Measurements from ENCODE around the gene ADAMTS19.

Gene ADAMTS19

DNA sequence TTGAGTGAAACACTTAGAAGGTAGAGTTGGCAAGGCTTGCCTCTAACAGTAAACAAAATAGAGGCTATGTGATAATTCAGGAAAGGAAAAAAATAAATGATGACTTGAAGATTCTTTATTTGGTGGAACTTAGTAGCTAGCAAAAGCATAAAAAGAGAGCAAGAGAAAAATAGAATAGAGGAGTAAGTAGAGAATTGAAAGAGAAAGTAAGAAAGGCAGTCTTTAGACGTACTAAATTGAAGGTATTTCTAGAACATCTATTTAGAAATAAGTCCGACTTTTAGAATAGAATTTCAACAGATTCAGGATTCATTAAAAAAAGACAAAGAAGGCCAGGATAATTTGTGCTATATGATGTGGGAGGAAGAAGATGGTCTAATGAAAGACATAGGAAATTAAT lies 159.7 kb downstream of the ADAMTS19 start (continued):
- TF ChIP-seq, protein P1, sequence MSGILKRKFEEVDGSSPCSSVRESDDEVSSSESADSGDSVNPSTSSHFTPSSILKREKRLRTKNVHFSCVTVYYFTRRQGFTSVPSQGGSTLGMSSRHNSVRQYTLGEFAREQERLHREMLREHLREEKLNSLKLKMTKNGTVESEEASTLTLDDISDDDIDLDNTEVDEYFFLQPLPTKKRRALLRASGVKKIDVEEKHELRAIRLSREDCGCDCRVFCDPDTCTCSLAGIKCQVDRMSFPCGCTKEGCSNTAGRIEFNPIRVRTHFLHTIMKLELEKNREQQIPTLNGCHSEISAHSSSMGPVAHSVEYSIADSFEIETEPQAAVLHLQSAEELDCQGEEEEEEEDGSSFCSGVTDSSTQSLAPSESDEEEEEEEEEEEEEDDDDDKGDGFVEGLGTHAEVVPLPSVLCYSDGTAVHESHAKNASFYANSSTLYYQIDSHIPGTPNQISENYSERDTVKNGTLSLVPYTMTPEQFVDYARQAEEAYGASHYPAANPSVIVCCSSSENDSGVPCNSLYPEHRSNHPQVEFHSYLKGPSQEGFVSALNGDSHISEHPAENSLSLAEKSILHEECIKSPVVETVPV (CRISPR knock-in tag; IDR thresholded peaks at IDR 0.05), result no peak
- TF ChIP-seq, protein P2, sequence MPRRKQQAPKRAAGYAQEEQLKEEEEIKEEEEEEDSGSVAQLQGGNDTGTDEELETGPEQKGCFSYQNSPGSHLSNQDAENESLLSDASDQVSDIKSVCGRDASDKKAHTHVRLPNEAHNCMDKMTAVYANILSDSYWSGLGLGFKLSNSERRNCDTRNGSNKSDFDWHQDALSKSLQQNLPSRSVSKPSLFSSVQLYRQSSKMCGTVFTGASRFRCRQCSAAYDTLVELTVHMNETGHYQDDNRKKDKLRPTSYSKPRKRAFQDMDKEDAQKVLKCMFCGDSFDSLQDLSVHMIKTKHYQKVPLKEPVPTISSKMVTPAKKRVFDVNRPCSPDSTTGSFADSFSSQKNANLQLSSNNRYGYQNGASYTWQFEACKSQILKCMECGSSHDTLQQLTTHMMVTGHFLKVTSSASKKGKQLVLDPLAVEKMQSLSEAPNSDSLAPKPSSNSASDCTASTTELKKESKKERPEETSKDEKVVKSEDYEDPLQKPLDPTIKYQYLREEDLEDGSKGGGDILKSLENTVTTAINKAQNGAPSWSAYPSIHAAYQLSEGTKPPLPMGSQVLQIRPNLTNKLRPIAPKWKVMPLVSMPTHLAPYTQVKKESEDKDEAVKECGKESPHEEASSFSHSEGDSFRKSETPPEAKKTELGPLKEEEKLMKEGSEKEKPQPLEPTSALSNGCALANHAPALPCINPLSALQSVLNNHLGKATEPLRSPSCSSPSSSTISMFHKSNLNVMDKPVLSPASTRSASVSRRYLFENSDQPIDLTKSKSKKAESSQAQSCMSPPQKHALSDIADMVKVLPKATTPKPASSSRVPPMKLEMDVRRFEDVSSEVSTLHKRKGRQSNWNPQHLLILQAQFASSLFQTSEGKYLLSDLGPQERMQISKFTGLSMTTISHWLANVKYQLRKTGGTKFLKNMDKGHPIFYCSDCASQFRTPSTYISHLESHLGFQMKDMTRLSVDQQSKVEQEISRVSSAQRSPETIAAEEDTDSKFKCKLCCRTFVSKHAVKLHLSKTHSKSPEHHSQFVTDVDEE (CRISPR knock-in tag; IDR thresholded peaks at IDR 0.05), result no peak

DNA sequence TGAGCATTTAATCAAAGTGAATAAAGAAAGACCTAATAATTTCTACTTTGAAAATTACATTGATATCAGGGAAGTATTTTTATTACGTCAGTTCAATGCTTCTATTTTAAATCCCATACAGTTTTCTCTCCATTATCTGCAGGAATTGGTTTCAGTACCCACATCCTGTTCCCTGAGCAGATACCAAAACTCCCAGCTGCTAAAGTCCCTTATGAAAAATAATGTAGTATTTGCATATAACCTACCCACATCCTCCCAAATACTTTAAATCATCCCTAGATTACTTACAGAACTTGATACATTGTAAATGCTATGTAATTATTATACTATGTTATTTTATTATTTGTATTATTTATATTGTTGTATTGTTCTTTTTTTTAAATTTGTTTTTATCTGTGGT lies 162.4 kb downstream of the ADAMTS19 start:
- no peak for ATAC-seq
- no peak for TF ChIP-seq OSR1 (CRISPR knock-in tag; IDR thresholded peaks at IDR 0.05)

DNA sequence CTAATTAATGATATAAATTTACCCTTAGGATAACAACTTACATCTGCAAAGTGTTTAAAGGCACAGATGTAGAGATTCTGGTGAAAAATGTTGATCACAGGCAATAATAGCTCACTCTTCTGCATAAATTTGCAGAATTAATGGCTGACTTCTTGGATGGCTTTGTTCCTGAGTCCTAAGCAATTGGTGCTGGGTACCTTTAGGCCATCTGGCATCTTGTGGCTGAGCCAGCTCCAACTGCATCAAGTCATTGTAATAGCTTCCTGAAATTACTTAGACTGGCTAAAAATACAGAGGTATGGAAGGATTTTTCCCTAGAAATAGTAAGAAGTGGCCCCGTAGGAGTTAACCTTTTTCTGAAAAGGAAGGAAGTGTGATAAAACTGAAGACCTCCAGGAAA lies 169.5 kb downstream of the ADAMTS19 start:
- TF ChIP-seq TOX (CRISPR knock-in tag; IDR thresholded peaks at IDR 0.05; ENCODE audit: borderline replicate concordance) (no peak), ZNF70 (CRISPR knock-in tag; IDR thresholded peaks at IDR 0.05) (no peak), ZC3H10 (CRISPR knock-in tag; IDR thresholded peaks at IDR 0.05) (no peak), GLIS3 (CRISPR knock-in tag; IDR thresholded peaks at IDR 0.05) (no peak), ZNF565 (CRISPR knock-in tag; conservative IDR thresholded peaks at IDR 0.05; ENCODE audit: low read depth) (no peak), ZNF8 (CRISPR knock-in tag; IDR thresholded peaks at IDR 0.05) (no peak), ZFP3 (CRISPR knock-in tag; IDR thresholded peaks at IDR 0.05) (no peak), OSR1 (CRISPR knock-in tag; IDR thresholded peaks at IDR 0.05) (no peak), BACH2 (CRISPR knock-in tag; IDR thresholded peaks at IDR 0.05; ENCODE audit: borderline replicate concordance) (no peak), ISL1 (CRISPR knock-in tag; IDR thresholded peaks at IDR 0.05) (no peak)
- TF ChIP-seq, protein P1 (CRISPR knock-in tag; IDR thresholded peaks at IDR 0.05), result no peak
- TF ChIP-seq, protein P2 (CRISPR knock-in tag; IDR thresholded peaks at IDR 0.05), result no peak
- TF ChIP-seq, protein P3, sequence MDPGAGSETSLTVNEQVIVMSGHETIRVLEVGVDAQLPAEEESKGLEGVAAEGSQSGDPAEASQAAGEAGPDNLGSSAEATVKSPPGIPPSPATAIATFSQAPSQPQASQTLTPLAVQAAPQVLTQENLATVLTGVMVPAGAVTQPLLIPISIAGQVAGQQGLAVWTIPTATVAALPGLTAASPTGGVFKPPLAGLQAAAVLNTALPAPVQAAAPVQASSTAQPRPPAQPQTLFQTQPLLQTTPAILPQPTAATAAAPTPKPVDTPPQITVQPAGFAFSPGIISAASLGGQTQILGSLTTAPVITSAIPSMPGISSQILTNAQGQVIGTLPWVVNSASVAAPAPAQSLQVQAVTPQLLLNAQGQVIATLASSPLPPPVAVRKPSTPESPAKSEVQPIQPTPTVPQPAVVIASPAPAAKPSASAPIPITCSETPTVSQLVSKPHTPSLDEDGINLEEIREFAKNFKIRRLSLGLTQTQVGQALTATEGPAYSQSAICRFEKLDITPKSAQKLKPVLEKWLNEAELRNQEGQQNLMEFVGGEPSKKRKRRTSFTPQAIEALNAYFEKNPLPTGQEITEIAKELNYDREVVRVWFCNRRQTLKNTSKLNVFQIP (CRISPR knock-in tag; IDR thresholded peaks at IDR 0.05; ENCODE audit: borderline replicate concordance, low read depth), result no peak
- TF ChIP-seq, protein P4, sequence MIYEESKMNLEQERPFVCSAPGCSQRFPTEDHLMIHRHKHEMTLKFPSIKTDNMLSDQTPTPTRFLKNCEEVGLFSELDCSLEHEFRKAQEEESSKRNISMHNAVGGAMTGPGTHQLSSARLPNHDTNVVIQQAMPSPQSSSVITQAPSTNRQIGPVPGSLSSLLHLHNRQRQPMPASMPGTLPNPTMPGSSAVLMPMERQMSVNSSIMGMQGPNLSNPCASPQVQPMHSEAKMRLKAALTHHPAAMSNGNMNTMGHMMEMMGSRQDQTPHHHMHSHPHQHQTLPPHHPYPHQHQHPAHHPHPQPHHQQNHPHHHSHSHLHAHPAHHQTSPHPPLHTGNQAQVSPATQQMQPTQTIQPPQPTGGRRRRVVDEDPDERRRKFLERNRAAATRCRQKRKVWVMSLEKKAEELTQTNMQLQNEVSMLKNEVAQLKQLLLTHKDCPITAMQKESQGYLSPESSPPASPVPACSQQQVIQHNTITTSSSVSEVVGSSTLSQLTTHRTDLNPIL (CRISPR knock-in tag; IDR thresholded peaks at IDR 0.05; ENCODE audit: low read depth), result no peak
- ATAC-seq, result no peak

DNA sequence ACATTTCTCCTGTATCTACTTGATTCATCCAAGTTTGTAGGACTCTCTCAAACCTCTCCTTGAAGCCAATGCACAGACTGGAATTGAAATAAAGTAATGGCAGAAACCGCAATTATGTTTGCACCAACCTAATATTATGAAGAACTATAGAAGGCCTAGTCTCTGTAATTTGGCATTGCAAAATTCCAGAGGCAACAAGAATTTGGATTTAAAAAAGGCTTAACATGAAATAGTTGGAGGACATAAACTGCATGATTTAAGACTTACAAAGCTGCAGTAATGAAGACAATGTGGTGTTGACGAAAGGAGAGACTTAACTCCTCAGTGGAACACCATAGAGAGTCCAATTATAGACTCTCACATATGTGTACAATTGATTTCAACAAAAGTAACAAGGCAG lies 170.0 kb downstream of the ADAMTS19 start:
- no peak for TF ChIP-seq ARNTL (CRISPR knock-in tag; IDR thresholded peaks at IDR 0.05; ENCODE audit: borderline replicate concordance, low read depth)
- no peak for ATAC-seq

Measured in SK-N-SH treated with all-trans-retinoic acid at 6 μM for 48 hours (cell line).